Heart right ventricle (tissue), 16 donors: ENCODE data around the gene SUFU. TPM values are rescaled to one million over a fixed set of nuclear protein-coding genes. Genes with fewer than 3 reads are reported as not detected.

Experiments used
- ATAC-seq, 8 donors: fragments of 200-7000 bp; cut with Tn5 transposase; one replicate each; pipeline ENCODE4 v1.9.1; 2020; ENCODE audit warnings: mild to moderate bottlenecking in 8 of 8, moderate library complexity in 8 of 8, moderate number of reproducible peaks in 1 of 8
- DNase-seq, 2 donors: peaks; one replicate each; pipeline ENCODE4 v3.0.0-alpha.2; 2020
- H3K27ac ChIP-seq, 10 donors: fragments of 200-600 bp; sonication (generic) in 2 of 10; one replicate each; pipeline versions ENCODE4 v1.5.0 to v1.8.0; 2020 to 2022; ENCODE audit warnings: mild to moderate bottlenecking in 3 of 10
- H3K27me3 ChIP-seq, 7 donors: fragments of 200-600 bp; one replicate each; pipeline ENCODE4 v1.8.0; 2021 to 2022; ENCODE audit warnings: mild to moderate bottlenecking in 2 of 7
- H3K36me3 ChIP-seq, 9 donors: fragments of 200-600 bp; sonication (generic) in 1 of 9; one replicate each; pipeline versions ENCODE4 v1.5.0 to v1.8.0; 2020 to 2022; ENCODE audit warnings: mild to moderate bottlenecking in 2 of 9
- H3K4me1 ChIP-seq, 9 donors: fragments of 200-600 bp; sonication (generic) in 1 of 9; one replicate each; pipeline versions ENCODE4 v1.5.0 to v1.8.0; 2020 to 2022; ENCODE audit warnings: mild to moderate bottlenecking in 4 of 9
- H3K4me3 ChIP-seq, 10 donors: fragments of 200-600 bp; sonication (generic) in 2 of 10; one replicate each; pipeline versions ENCODE4 v1.5.0 to v1.8.0; 2020 to 2022; ENCODE audit warnings: mild to moderate bottlenecking in 7 of 10, moderate library complexity in 2 of 10
- H3K9me3 ChIP-seq, 11 donors: fragments of 200-600 bp in 10 of 11; sonication (generic) in 2 of 11; one replicate each; pipeline versions ENCODE4 v1.5.0 to v1.8.0; 2013 to 2022; ENCODE audit warnings: mild to moderate bottlenecking in 2 of 11, control low read depth in 1 of 11, moderate library complexity in 1 of 11
- WGBS, 2 donors: extraction: QIAGEN DNeasy Blood & Tissue Kit; methylation state at CpG; one replicate each; pipeline ENCODE4 v1.1.7; 2013; ENCODE audit warnings: inconsistent platforms in 1 of 2; 5-methylcytosine and 5-hydroxymethylcytosine counted together
- intact Hi-C, 10 donors: fragments of 100-400 bp; cut with DNase I; formaldehyde crosslinking; loops; one replicate each; pipeline versions ENCODE4 v1.11.1 to v1.14.2; 2022
- polyA plus RNA-seq, 2 donors: library from polyadenylated mRNA; stranded (reverse); fragments of 200-250 nt; gene quantifications; one replicate each; pipeline ENCODE4 v1.2.3, GENCODE V29; 2013
- total RNA-seq, 10 donors: library from RNA; stranded (reverse); fragmentation: NEBNext Ultra II Directional in 3 of 10; extraction: Animal tissue kit (Norgen Biotek cat#: 25700) in 3 of 10; gene quantifications; one replicate each; pipeline versions ENCODE4 v1.2.1 to v1.2.4, GENCODE V29; 2021 to 2023
- TF ChIP-seq, protein P1 (sequence below), 9 donors: fragments of 200-600 bp; sonication (generic) in 2 of 9; IDR thresholded peaks; one replicate each; pipeline versions ENCODE4 v1.5.0 to v1.8.0; 2021 to 2022; ENCODE audit warnings: antibody characterized with exemption in 9 of 9, mild to moderate bottlenecking in 5 of 9, moderate library complexity in 1 of 9
- donor health status: Arrhythmogenic right ventricular cardiomyopathy.
- donor health status: ischemic (EF 13 %, LVEDD 7.1; RV severe dilation, severe dysfunction).
- donor health status: healthy with polysubstance abuse.
- donor health status: DM: no; HTN: yes; CAD: no.
- donor health status: DM: no; HTN: no; CAD: no.
- donor health status: ischemic (EF 25% LVEDD 6.9; RV normal size, moderate dysfunction).
- donor health status: ischemic (EF 25% LVEDD 5.7; RV mildly dilated, moderate dysfunction).
- donor health status: healthy.
- donor health status: DM: yes; HTN: yes; CAD: no.
- donor health status: Ischemic cardiomyopathy.
- donor health status: ischemic (EF 35%, LVEDD 5.7; RV mildly dilated, moderate dysfunction).
- donor health status: nonischemic (EF 11% LVEDD 7.7; RV severe dilation, severe dysfunction).
- donor health status: DM: yes; HTN: yes; CAD: no.
- donor health status: PGD.
- donor health status: ischemic (EF 29% LVEDD 5.4; RV normal size, mild dysfunction).
- donor health status: nonischemic (EF 23%, LVEDD 6.1; RV moderate dilation, normal function).

The SUFU gene
- total and polyA plus RNA-seq, 12 donors, result 3.3 to 10.1 (median 7.2) TPM

DNA sequence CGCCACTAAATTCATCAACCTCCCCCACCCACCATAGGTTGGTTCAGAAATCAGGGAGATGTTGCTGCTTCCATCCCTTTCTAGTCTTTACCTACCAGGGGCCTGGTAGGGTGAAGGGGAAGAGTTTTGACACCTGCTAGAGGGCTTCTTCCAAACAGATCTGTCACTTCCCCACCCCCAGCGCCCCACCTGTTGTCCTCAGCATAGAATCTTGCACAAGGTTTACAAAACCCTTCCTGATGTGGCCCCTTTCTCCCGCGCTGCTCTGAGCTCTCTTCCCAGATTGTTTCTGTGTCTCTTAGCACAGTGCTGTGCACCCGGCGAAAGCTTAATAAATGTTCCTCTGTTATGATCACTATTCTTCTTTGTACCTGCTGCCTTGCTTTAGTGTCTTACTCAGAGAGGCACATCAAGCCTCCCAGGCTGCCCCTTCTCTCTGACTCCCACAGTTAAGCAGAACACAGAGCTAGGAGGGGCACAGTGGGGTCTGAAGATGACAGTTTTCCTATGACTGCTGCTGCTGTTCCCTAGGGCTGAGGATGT lies 41.2 kb upstream of the SUFU start:
- no peak for ATAC-seq
- TF ChIP-seq, protein P1, sequence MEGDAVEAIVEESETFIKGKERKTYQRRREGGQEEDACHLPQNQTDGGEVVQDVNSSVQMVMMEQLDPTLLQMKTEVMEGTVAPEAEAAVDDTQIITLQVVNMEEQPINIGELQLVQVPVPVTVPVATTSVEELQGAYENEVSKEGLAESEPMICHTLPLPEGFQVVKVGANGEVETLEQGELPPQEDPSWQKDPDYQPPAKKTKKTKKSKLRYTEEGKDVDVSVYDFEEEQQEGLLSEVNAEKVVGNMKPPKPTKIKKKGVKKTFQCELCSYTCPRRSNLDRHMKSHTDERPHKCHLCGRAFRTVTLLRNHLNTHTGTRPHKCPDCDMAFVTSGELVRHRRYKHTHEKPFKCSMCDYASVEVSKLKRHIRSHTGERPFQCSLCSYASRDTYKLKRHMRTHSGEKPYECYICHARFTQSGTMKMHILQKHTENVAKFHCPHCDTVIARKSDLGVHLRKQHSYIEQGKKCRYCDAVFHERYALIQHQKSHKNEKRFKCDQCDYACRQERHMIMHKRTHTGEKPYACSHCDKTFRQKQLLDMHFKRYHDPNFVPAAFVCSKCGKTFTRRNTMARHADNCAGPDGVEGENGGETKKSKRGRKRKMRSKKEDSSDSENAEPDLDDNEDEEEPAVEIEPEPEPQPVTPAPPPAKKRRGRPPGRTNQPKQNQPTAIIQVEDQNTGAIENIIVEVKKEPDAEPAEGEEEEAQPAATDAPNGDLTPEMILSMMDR (IDR thresholded peaks at IDR 0.05), result no peak
- Histone ChIP-seq H3K27ac (no peak overlapping the region), H3K27me3 (no peaks in the 10 kb centered on the region), H3K9me3 (no peaks in the 10 kb centered on the region), H3K4me3 (peak overlapping the region in 2 of 10 donors; percentile 20 to 27), H3K4me1 (peaks cover 0 to 35% (median 12%) of the 10 kb centered on the region in 9 donors), H3K36me3 (no peaks in the 10 kb centered on the region)
- DNase-seq, result no peak
- intact Hi-C loops, result loop anchor here in 1 of 10 donors (5.0 kb wide), 1 partner anchor 40 kb away; the partner anchor contains the start of gene FBXL15
- WGBS, 2 donors, result 75 to 76% methylated on average over 6 of the region's 6 CpGs

DNA sequence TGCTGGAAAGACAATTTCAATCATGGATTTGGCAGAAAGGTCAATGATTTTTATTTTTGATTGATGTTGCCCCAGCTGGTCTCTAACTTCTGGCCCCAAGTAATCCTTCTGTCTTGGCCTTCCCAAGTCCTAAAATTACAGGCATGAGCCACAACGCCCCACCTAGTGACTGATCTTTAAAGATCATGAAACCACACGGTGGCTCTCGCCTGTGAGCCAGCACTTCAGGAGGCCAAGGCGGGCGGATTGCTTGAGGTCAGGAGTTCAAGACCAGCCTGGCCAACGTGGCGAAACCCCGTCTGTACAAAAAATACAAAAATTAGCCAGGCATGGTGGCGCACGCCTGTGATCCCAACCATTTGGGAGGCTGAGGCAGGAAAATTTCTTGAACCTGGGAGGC lies 39.8 kb upstream of the SUFU start:
- intact Hi-C loops, result loop anchor here in 1 of 10 donors (5.0 kb wide), 1 partner anchor 42 kb away; the partner anchor contains the start of gene FBXL15
- 85 to 87% methylated on average over 10 of the region's 10 CpGs for WGBS, 2 donors
- H3K4me1 ChIP-seq, result peaks cover 0 to 49% (median 12%) of the 10 kb centered on the region in 9 donors
- H3K27ac ChIP-seq, result no peak overlapping the region
- ATAC-seq (no peak), DNase-seq (no peak)
- no peaks in the 10 kb centered on the region for H3K36me3 ChIP-seq
- no peaks in the 10 kb centered on the region for H3K27me3 ChIP-seq
- no peaks in the 10 kb centered on the region for H3K9me3 ChIP-seq
- TF ChIP-seq, protein P1 (IDR thresholded peaks at IDR 0.05), result no peak
- no peak overlapping the region for H3K4me3 ChIP-seq

DNA sequence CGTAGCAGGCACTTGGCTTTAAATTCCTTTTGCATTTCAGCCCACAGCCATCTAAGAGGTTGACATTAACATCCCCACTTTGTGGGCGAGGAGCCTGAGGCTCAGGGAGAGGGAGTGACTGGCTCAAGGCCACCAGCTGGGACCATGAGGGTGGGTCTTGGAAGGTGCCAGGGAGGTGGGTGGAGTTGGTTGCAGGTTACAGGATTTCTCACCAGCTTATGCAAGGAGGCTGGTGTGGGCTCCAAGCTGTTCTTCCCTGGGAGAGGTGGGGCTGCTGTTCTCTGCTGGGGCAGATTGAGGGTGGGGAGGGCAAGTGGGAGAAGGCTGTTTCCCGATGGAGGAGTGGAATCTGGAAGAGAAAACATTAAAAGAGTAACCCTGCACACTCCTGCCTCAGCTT lies 38.3 kb upstream of the SUFU start:
- TF ChIP-seq, protein P1 (IDR thresholded peaks at IDR 0.05), result no peak
- no peak for DNase-seq
- no peak for ATAC-seq
- Histone ChIP-seq H3K27me3 (no peaks in the 10 kb centered on the region), H3K4me1 (peaks cover 0 to 59% (median 12%) of the 10 kb centered on the region in 9 donors), H3K4me3 (no peak overlapping the region), H3K27ac (no peak overlapping the region), H3K36me3 (no peaks in the 10 kb centered on the region), H3K9me3 (no peaks in the 10 kb centered on the region)
- intact Hi-C loops, result no loop called here
- WGBS, 2 donors, result 65 to 77% methylated on average over 3 of the region's 3 CpGs

DNA sequence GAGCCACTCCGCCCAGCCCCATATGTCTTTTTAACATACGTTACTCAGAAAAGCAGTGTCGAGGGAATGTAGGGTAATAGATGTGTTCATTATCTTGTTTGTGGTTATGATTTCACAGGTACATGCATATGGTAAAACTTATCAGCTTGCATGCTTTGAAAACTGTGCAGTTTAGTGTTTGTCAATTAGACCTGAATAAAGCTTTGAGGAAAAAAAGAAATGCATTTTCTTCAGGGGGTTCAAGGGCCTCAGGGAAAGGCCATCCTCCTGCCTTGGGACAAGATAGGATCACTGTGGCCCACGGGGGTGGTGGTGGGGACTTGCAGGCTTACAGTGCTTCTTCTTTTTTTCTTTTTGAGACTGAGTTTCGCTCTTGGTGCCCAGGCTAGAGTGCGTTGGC lies 36.5 kb upstream of the SUFU start:
- H3K36me3 ChIP-seq, result peaks cover 0 to 7% (median 0%) of the 10 kb centered on the region in 9 donors
- TF ChIP-seq, protein P1 (IDR thresholded peaks at IDR 0.05), result no peak
- ATAC-seq, result no peak
- H3K4me3 ChIP-seq, result no peak overlapping the region
- H3K9me3 ChIP-seq, result no peaks in the 10 kb centered on the region
- no peak for DNase-seq
- peaks cover 0 to 42% (median 0%) of the 10 kb centered on the region in 9 donors for H3K4me1 ChIP-seq
- intact Hi-C loops, result no loop called here
- peak overlapping the region in 1 of 10 donors; percentile 76 for H3K27ac ChIP-seq
- 83 to 93% methylated on average over 6 of the region's 6 CpGs for WGBS, 2 donors
- no peaks in the 10 kb centered on the region for H3K27me3 ChIP-seq
